GM21723 (cell line): ENCODE results near the gene JPH3.
"Not testable (repeated sequence)": the region's sequence is repeated elsewhere in the genome, so short reads cannot be mapped to it uniquely, and the experiment has no call there.

ENCODE experiments used
- ATAC-seq: cut with Tn5 transposase; IDR thresholded peaks from one replicate; pipeline ENCODE4 v1.9.1; 2021; ENCODE audit warnings: mild to moderate bottlenecking, moderate library complexity; ENCODE audit not compliant: unreplicated experiment

The JPH3 gene

GRCh38 chr16:87707714-87708580 lies 105.6 kb downstream of the JPH3 start:
- ATAC-seq, result no peak

DNA sequence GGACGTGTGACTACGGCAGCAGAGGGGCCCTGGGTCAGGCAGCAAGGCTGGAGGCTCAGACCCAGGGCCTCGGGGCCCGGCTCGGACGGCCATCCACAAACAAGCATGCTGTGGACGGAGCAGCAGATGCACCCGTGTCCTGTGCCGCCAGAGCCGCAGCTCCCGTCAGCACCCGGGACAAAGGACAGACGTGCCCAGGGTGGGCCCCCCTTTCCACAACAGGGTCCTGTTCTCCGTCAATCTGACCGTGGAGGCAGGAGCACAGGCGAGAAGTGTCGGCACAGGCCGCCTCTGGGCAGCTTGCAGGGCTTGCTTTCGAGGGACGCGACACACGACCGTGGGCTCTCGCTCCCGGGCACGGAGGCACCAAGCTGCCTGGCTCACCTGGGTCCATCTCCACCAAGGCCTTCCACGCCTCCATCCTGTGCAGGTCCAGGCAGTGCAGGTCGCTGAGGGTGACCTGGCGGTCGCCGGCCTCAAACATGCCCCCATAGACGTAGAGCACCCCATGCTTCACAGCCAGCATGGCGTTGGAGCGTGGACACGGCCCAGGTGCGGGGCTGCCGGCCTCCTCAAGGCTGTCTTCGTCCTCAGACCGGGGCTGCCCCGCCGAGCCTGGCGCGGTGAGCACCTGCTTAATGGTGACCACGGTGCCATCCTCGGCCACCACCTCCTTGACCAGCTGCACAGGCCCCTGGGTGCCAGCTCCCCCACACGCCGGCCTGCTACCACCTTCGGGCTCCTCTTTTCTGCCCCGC lies 106.8 kb downstream of the JPH3 start:
- no peak for ATAC-seq

GRCh38 chr16:87709677-87710076 lies 107.4 kb downstream of the JPH3 start:
- ATAC-seq, result no peak

DNA sequence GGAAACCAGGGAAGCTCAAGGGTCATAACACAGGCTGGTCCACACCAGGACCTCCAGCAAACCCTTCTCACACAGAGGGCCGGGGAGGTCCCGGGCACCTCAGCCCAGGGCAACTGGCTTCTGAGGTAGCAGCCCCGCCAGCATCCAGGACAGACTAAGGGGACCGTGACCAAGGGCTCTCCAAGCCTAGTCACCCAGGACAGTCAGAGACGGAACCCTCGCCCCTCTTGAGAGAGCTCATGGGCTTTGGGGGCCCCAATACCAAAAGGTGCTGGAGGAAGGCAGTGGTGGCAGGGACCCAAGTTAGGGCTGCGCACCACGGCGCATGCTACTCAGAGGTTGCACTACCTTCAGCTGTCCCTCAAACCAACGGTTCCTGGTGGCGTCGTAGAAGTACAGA lies 108.6 kb downstream of the JPH3 start:
- ATAC-seq, result no peak

GRCh38 chr16:87712184-87712762 lies 110.0 kb downstream of the JPH3 start:
- no peak for ATAC-seq

DNA sequence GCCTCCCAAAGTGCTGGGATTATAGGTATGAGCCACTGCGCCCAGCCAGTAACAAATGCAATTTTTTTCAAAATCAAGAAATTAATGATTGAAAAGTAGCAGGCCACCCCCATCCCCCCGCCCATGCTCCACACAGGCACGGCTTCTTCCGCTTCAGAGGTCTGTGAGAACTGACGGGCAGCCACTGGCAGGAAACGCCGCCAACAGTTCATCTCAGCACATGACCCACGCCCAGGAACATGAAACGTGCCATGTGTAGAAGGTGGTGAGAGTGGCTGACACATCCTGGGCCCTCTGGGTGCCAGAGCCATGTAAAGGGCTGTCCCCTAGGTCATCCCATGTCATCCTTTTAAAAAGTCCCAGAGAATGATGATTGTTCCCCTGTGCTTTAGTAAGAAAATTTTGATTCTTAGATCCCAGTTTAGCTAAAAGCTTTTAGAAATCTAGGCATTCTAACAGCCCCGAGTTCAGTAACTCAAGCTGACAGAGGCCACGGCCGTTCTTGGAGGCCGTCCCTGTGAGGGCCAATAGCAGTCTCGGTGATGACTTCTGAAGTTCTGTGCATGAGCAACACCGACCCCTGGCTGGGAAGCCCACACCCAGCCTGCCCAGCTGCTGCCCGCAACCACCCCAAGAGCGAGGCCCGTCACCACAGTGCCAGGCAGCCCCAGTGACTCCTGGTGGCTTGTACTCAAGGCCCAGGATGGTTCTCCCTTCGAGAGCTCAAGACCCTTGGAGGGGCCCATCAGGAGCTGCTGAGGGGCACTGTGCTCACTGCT lies 111.3 kb downstream of the JPH3 start:
- ATAC-seq, result no peak

DNA sequence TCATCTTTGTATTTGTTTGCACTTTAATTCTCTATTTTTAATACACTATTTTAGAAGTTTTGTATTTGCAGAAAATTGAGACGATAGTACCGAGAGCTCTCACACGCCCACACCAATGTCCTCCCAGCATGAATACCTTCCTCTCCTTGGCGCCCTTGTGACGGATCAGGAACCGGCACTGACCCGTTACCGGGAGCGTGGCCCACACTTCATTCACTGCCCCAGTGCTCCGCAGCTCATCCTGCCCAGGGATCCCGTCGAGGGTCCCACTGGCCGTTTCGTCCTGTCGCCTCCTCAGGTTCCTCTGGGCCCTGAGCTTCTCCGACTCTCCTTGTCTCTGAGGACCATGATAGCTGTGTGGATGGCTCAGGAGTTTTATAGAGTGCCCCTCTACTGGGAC lies 112.9 kb downstream of the JPH3 start:
- no peak for ATAC-seq

DNA sequence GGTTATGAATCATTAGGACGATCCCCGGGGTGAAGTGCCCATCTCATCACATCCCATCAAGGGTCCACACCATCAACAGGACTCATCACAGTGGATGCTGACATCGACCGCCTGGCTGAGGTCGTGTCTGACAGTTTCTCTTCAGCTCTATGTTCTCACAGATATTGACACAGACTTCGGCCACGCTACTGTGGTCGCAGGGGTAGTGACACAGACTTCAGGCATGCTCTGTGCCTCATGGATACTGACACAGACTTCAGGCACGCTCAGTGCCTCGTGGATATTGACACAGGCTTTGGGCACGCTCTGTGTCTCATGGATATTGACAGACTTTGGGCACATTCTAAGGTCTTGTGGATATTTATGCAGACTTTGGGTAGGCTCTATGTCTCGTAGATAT lies 113.3 kb downstream of the JPH3 start:
- ATAC-seq, result no peak

DNA sequence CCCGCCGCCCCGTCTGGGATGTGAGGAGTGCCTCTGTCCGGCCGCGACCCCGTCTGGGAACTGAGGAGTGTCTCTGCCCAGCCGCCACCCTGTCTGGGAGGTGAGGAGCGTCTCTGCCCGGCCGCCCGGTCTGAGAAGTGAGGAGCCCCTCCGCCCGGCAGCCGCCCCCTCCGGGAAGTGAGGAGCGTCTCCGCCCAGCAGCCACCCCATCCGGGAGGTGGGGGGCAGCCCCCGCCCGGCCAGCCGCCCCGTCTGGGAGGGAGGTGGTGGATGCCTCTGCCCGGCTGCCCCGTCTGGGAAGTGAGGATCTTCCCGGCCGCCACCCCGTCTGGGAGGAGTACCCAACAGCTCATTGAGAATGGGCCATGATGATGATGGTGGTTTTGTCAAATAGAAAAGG lies 116.5 kb downstream of the JPH3 start:
- ATAC-seq, result not testable (repeated sequence)

- ATAC-seq, result no peak
Observed at GRCh38 chr16:87720446-87720845, 118.1 kb downstream of the JPH3 start.

- no peak for ATAC-seq
Observed at GRCh38 chr16:87721622-87722585, 119.6 kb downstream of the JPH3 start.

GRCh38 chr16:87722590-87723225 lies 120.4 kb downstream of the JPH3 start:
- ATAC-seq, result no peak

GRCh38 chr16:87723226-87723623 lies 120.9 kb downstream of the JPH3 start:
- no peak for ATAC-seq

DNA sequence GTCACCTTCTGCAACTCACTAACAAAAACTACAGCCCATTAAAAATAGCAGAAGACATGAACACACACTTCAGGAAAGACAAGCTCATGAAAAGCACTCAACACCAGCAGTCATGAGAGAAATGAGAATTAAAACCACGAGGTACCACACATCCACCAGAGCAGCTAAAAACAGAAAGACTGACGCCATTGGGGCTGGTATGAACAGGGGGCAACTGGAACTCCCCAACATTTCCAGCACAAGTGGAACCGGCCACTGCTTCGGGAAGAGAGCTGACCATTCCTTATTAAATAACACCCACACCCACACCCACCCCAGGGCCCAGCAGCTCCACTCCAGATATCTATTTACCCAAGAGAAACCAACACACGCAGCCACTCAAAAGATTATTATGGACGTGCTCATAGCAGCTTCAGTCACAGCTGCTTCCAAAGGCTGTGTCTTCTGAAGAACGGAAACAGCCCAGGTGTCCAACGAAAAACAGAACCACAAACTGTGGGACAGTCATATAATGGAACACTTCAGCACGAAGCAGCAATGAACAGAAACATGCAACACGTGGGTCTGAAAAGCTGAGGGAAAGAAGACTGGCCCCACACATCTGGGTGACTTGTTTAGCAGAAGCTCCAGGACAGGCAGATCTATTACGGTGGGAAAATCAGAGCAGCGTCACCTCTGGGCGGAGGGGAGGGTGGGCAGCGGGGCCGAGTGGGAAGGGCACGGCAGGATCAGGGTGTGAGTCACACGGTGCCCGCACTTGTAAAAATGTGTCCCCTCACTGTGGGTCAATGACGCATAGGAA lies 122.4 kb downstream of the JPH3 start:
- ATAC-seq, result no peak

DNA sequence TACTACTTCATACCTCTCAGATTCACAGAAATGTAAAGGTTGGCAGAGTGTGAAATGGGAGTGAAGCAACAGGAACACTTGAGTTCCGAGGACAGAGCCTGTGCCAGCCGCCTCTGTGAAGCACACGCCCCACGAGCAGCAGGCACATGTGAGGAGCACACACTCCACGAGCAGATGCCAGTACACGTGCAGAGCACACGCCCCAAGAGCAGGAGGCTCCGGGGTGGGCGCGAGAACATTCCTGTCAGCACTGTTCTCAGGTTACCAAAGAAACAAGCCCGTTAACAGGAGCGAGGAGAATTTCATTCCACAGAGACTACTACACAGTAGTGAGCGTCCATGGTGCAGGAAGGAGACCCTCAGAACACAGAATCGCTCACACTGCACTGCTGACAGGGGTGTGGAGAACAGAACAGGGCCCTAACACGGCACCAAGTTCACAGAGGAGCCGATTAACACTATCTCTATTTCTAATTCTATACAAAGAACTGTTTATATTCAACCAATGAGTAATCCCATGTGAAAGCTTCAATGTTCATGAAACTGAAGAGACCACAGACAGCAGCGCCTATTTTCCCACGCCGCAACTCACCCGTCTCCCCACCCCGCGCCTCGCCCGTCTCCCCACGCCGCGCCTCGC lies 123.4 kb downstream of the JPH3 start:
- no peak for ATAC-seq

GRCh38 chr16:87726577-87726976 lies 124.3 kb downstream of the JPH3 start:
- ATAC-seq, result not testable (repeated sequence)

DNA sequence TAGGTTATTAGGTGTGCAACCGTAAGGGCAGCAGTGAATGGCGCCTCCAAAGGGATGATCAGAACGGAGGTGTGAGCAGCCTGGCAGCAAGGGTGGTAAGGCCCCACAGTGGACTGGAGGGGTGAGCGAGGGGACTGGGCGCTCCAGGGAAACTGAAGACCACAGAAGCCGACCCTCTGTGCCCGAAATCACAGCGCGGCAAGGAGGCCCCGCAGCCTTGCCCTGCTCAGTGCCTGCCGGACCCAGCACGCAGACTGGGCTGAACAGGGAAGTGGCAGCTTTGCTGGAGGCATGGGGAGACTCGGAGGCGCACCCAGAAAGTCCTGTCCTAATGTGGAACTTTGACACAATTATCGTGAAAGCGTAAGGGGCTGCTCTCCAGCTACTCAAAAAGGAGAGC lies 125.0 kb downstream of the JPH3 start:
- no peak for ATAC-seq

- no peak for ATAC-seq
Observed at GRCh38 chr16:87728026-87728425, 125.7 kb downstream of the JPH3 start.
